Amniotic stem cell (primary cell): ENCODE results near the gene TSPAN14.

Source experiments
- DNase-seq: peaks from one replicate; lab custom pipeline; 2025; lab: John Stamatoyannopoulos, UW

Gene TSPAN14

DNA sequence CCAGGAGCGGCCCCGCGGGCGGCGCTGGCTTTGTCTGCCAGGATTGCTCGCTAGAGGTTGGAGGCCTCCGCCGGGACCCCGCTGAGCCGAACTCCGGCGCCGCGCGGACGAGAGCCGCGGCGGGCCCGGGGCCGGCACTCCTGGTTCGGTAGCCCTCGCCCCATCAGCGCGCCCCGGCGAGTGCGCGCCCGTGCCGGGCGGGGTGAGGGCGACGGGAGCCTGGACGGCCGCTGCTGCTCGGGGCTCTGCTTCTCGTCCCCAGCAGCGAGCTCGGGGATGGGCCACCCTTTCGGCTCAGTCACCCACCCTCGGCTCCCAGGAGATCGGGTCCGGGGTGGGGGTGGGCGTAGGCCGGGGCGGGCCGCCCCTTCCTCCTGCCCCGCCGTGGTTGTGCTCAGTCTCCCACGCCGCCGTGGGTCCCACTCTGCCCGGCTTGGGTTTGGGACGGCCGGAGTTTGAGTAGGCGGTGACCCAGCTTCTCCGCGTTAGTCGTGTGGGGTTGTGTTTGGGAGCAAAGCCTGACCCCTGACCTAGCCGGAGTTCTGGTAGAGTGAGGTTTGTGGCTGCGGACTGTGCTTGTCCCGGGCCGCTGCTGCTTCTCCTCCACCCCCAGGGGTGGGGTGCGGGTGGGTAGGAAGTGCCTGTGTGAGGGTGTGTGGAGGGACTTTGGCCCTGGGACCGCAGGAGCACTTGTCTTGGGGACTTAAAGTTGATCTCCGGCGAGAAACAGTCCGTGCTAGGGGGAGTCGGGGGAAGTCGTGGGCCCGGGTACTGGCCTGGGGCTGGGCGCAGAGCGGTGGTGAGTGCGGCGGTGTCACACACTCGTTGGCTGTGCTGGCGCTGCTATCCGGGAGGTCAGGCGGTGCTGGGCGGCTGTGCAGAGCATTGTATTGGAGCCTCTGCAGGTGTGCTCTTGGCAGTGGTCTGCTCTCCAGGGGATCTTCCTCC is 677 bp downstream of the TSPAN14 start:
- DNase-seq = no peak

DNA sequence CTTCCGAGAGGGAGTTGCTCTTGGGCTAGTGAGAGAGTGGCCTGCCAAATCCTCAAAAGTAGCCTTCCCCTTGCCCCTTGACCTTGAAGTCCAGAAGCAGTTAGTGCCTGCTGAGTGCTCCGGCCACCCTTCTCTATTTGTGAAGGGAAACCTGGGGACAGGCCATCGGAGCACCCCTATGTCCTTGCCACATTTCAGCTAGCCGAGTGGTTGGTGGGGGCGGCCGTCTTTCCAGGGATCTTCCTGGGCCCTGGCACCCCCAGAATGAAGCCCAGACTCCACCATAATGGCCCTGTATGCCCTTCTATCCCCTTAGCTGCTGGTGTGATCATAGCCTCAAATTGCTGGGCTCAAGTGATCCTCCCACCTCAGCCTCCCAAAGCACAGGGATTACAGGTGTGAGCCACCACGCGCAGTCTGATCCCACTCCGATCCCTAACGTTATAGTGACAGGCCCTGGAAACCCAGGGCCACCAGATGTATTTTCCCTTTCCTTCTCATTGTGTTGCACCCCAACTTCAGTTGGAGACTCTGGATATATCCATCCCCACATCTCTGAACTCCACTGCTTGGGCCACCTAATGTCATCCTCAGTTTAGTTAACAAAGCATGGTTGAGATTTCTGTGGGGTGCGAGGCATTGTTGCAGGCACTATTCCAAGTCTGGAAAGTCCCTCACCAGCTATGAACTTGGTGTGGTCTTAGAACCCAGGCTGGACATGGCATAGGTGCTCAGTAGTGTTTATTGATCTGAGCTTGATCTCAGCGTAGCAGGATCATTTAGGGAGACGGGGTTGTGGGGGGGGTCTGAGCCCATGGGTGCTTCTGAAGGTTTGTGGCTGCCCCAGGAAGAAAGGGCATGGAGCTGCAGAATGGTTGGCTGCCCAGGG is 1.6 kb downstream of the TSPAN14 start:
- DNase-seq = no peak

DNA sequence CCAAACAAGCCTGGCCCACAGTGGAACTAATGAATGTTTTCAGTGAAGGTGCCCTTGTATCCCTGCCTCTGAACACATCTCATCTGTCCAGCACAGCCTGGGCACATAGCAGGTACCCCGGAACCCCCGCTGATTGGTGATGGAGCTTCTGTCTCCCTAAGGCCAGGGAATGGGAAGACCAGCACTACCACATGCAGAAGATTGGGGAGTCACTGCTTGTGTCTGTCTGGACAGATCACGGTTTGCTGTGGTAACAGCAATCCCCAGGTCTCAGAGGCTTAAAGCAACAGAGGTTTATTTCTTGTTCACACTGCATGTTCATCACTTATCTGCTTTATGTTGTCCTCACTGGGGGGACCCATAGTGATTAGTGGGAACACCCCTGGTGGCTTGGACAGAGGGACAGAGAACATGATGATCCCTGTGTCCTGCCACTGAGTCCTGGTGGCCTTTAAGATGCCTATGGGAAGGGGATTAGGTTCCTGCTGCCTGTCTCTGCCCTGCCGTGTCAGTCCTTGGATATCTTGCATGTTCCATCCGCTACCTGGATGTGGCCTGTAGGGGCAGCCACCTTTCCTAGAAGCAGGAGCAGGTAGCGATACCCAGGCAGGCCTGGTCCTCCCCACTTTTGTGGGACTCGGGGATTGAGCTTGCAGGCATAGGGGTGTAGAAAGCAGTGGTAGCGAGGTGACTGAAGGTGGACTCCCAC is 3.6 kb downstream of the TSPAN14 start:
- no peak for DNase-seq

DNA sequence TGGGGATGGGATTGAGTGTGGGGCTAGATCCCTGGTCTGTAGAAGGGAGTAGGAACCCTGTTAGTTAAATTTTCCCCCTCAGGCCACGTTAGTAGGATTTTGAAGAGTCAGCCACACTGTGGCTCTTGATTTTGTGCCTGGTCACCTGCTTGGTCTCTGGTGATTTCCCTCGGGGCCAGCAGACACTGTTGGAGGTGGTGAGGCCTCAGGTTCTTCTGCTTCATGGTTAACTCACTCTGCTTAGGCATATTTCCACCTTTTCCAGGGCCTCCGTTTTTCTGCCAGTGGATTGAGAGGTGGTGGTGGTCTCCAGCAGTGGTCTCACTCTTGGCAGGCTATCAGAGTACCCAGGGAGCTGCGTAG is 4.1 kb downstream of the TSPAN14 start:
- no peak for DNase-seq

DNA sequence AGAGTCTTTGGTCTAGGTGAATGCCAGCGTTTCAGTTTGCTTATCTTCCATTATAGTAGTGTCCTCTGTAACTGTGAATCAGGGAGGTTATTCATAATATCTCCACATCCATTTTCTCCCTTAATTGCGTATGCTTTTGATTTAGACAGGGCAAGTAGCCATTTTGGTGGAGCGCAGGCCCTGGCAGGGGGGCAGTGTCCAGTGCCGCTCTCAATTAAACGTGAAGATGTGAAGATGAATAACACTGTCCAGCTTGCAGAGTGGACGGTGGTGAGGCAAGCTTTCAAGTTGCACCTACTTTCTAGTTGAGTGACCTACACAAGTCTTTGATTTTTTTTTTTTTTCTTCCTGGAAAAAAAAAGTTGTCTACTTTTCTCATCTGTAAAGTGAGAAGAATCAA is 4.5 kb downstream of the TSPAN14 start:
- DNase-seq = no peak

DNA sequence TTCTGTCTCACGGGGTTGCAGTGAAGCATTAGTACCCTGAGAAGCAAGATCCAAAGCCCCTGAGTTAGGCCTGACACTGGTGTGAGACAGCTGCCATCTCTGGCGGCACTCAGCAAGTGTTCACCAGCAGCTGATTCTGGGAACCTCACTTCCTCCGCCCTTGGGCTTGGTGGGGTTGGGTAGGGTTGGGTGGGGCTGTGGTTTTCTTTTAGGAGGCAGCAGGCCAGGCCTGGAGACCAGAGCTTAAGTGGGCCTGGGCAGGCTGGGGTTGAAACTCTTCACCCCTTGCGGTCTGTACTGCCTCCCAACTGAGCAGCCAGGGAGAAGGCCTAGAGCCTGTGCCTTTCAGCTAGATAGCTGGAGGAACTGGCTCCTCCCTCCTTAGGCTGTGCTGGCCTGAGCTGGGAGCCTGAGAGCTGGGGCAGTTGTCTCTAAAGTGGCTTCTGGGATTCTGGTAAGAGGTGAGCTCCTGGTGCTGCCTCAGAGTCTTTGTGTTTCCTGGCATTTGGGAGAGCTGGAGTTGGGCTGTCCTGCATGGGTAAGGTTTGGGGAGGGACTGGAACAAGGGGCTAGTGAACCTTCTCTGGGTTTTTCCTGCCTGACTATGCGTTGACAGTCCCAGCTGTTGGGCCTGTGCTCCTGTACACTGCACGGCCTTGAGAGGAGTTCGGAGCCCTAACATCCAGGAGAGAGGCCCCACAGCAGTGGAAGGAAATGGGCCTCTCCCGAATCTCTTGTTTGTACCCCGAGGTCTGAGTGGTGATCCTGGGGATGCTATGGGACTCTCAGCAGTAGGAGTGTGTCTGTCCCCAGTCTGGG is 5.1 kb downstream of the TSPAN14 start:
- DNase-seq = no peak

DNA sequence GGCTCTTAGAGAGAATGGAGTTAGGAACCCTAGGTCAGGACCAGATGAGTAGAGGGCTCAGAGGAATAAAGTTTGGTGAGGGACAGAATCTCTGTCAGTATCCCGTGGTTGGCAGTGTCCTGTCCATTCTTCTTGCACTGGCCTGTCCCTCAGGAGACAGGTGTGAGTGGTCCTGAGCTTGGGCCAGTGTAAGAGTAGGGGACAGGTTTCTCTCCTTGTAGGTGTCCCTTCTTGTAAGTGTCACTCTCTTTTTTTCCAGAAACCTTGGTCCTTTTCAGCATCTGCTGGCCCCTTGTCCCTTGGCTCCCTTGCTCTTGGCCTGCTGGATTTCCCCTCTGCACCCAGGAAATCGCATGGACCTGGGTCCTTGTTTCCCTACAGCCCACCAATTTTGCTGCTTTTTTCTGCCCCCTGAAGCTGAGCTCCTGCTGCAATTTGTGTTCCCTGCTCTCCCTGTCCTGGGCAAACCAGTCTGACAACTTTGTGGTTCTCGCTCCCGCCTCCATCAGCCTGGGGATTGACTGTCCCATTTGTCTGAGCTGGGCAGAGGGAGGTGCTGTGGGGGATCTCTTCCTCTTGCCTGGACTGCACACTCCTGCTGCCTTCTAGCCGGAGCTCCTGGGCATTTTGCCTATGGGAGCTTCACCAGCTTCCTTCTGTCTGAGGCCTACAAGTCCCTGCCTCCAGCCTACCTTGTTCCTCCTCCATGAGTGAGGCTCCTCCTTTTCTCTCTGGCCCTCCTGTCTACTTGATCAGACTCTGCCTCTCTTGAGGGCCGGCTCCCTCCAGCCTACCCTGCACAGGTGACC is 6.5 kb downstream of the TSPAN14 start:
- no peak for DNase-seq

DNA sequence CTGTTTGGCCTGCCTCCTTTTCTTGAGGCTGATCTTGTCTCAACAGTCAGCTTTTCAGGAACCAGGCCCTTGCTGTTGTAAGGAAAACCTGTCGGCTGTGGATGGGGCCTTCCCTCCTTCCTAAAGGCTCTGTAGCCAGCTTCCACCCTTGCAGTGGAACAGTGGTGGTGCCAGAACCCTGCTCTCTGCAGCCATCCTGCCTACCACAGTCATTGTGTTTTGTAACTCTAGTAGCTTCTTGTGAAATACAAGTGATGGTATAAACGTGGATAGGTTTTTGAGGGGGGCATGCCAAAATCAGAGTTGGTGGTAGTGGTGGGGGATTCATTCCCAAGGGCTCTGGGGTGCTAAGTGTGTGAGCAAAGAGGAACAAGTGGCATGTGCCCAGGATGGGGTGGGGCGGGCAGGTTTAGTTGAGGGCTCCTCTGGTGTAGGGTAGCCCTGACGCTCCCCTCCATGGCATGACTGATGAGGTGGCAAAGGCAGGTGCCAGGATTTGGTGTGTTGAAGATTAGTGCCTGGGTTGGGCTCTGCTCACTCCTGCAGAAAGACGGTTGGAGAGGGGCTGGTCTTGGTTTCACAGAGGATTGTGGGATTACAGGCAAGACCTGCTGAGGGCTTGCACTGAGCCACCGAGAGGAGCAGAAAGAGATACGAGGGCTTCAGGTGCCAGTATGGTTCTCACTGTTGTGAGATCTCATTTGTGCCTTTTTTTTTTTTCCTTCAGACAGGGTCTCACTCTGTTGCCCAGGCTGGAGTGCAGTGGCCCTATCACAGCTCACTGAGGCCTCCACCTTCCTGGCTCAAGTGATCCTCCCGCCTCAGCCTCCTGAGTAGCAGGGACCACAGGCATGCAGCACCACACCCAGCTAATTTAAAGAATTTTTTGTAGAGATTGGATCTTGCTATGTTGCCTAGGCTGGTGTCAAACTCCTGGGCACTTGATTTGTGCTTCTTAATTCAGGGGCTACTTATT is 7.4 kb downstream of the TSPAN14 start:
- DNase-seq = no peak

DNA sequence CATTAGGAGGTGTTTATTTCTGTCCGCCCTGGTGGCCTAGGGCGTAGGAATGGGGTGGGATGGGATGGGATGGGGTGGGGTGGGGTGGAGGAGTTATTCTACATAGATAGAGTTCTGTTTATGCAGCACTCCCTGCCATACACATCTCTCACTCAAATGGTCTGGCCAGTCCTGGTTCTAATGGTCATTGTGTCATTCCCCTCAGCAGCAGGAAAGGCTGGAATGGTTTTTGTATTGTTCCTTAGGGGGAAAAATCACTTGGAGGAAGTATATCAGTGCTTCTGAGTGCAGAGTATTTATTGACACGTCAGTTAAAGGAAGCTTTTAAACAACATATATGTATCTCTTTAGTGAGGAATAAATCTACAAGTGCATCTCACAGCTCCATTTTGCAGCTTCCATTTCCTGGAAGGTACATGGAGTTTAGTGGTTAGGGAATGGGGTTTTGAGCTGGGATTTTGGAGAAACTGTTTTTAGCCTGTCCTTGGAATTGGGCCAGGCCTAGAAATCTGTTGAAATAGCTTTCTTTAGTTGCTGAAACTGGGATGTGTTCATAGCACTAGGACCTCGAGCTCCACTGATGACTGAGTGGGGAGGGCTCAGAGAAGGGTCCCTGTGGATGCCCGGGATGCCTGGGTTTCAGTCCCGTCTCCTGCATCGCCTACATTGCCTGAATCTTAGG is 8.3 kb downstream of the TSPAN14 start:
- DNase-seq = no peak

DNA sequence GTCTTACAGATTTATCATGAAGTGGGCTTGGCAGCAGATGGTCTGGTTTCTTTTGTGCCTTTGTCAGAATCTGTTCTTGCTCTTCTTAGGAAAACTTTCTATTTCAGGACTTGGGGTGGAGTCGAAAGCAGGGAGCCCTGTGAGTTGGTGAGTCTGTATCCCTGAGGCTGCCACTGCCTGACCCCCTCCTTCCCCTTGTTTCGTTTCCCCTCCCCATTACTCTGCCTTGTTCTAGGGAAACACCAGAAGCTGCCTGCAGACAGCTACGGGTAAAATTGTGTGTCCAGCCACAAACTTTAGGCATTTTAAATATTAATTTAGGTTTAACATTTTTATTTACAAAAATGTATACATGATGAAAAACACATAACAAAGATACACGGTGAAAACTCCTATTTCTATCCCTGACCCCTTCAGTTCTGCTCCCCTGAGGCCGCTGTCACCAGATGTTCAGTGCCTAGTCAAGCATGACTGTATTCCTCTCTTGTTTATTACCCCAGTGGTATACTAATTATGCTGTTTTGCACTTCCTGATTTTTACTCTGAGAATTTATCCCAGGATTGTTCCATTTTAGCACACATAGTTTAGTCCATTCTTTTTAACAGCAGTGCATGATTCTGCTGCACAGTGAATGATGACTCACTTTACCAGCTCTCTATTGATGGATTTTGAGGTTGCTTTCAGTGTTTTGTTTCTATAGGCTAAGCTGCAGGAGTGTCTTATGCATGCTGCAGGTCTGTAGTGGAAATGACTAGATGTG is 9.1 kb downstream of the TSPAN14 start:
- DNase-seq = no peak

DNA sequence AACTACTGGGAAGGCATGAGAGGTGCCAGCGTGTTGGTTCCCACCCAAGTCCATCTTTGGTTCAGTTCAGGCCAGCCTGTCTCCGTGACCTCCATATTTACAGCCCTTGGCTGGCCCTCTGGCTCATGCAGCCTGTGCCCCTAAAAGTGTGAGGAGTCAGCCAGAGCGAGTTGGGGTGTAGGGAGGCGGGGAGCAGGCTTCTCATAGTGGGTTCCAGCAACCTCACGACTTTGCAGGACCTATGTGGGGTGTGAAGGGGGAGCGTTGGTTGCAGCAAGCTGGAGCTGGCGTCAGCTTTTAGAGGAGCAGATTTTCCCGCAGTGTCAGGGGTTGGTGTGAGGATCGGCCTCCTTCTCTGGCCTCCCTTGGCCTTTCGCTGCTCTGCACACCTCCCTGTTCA is 9.8 kb downstream of the TSPAN14 start:
- DNase-seq = no peak

DNA sequence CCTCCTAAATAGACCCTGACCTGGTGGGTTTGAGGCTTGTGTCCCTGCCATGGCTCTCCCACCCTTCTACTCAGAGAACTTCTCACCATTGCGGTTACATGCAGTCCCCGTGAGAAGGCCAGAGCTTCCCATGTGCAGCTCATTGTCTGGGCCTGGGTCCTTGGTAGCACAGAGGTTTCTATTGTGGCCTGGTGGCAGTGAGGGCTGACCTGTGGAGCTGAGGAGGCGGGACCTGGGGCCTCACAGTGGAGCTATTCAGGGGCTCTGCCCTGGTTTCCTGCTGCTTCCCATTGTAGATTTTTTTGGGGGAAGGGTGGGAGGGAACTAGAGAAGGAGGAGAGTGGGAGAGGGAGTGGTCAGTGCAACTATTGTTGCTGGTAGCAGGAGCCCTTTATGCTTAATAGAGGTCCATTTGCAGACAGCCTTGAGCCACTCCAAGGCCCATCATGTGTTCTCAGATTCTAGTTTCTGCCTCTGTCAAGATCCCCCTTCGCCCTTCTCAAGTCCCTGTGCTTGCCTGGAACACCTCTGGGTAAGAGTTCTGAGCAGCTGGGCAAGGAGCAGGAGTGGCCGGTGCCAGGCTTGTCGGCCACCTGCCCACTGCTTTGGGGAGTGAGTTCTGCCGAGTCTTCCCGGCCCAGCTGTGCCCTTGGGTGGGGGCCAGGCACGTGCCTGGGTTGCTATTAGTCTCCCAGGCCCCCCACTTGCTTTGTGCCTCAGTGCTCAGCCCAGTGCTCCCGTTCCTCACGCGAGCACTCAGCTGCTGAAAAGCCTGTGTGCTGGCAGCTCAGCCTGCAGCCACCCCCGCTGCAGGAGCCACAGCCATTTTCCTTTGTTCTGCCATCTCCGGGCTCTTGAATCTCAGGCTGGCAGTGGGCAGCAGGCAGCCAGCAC is 10.7 kb downstream of the TSPAN14 start:
- no peak for DNase-seq

DNA sequence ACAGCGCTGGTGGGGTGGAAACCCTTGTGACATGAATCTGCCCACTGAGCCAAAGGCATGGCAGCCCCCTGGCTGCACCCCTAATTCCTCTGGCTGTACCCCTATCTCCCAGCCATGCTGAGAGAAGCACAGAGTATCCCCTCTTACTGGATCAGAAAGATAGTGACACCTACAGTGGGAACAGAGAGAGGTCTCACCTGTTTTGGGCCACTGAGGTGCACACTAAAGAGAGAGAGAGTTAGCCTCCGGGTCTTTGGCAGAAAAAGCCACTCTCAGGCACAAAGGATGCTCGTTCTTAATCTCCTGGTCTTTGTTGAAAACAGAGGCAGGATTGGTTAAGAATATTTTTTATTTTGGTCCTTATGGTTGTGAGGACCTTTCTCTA is 11.3 kb downstream of the TSPAN14 start:
- no peak for DNase-seq

DNA sequence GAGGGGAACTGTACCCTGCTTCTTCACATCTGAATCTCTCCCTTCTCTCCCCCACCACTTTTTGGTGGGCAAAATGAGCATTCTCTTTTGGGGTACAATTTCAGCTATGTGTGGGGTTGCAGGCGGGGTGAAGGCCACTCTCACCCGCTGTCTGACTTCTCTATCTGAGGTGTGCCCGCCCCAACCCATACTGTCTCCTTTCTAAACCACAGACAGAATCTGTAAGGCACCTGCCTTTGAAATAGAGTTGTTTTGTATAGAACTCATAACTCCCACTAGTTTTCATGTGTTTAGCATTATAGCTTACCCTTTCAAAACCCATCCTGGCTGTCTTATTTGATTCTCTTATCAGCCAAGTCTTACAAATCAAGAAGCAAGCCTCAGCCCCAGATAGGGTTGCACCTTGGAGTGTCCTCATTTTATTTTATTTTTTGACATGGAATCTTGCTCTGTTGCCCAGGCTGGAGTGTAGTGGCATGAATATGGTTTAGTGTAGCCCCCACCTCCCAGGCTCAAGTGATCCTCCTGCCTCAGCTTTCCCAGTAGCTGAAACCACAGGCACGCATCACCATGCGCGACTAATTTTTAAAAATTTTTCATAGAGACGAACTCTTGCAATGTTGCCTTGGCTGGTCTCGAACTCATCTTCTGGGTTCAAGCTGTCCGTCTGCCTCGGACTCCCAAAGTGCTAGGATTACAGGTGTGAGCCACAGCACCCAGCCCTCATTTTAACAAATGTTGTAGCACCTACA is 11.9 kb downstream of the TSPAN14 start:
- DNase-seq = no peak

DNA sequence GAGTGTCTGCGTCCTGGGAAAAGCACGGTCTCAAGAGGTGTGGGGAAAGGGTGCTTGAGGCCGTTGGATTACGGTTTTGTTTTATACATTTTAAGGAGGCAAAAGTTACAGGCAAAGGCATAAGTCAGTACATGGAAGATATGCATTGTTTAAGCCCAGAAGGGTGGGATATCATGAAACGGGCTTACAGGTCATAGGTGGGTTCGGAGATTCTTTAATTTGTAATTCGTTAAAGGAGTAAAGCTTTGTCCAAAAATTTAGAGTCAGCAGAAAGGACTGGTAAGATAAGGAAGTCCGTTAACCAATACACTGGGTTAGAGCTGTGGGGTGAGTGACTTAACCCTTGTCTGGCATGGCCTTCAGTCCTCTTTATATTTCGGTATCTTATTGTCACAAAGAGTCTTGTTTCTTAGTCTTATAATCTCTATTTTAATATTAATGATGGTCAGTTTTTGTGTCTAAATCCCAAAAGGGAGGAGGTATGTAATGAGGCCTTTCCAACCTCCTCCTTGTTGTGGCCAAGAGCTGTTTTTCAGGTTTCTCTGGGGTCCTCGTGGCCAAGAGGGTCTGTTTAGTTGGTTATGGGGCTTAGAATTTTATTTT is 12.7 kb downstream of the TSPAN14 start:
- DNase-seq = no peak

DNA sequence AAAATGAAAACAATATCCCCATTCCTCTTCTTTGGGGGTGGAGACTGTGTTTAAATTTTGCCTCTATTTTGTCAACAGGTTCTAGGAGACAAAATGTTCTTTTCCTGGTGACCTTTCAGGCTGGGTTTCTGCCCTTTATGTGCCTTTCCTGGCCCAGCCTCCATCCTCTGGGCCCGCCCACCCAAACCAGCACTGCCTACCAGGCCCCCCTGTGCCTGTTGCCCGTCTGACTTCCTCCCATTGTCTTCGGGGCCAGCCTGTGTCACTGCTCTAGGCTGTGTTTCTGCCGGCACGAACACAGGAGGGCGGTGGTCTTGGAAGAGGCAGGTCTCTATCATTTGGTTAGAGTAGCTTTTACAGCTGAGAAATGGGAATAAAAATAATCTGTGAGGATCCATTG is 13.9 kb downstream of the TSPAN14 start:
- DNase-seq = no peak
